ENCODE results near the gene SMIM23.

Gene SMIM23

GRCh38 chr5:171821286-171821685 is 35.7 kb downstream of the SMIM23 start:
- DNase-seq = no peak

- DNase-seq = no peak
Measured at GRCh38 chr5:171823269-171823668, 37.7 kb downstream of the SMIM23 start.

GRCh38 chr5:171825051-171825450 is 39.4 kb downstream of the SMIM23 start:
- DNase-seq = no peak

- no peak for DNase-seq
Measured at GRCh38 chr5:171826132-171826531, 40.5 kb downstream of the SMIM23 start.

GRCh38 chr5:171827162-171827561 is 41.5 kb downstream of the SMIM23 start:
- DNase-seq = no peak

- no peak for DNase-seq
Measured at GRCh38 chr5:171830686-171831085, 45.1 kb downstream of the SMIM23 start.

- no peak for DNase-seq
Measured at GRCh38 chr5:171832775-171833174, 47.2 kb downstream of the SMIM23 start.

- DNase-seq = no peak
Measured at GRCh38 chr5:171834461-171834860, 48.8 kb downstream of the SMIM23 start.

- DNase-seq = no peak
Measured at GRCh38 chr5:171835066-171835465, 49.4 kb downstream of the SMIM23 start.

- no peak for DNase-seq
Measured at GRCh38 chr5:171837522-171837921, 51.9 kb downstream of the SMIM23 start.

- no peak for DNase-seq
Measured at GRCh38 chr5:171838066-171838465, 52.4 kb downstream of the SMIM23 start.

- DNase-seq = no peak
Measured at GRCh38 chr5:171839112-171839511, 53.5 kb downstream of the SMIM23 start.

GRCh38 chr5:171840066-171840465 is 54.4 kb downstream of the SMIM23 start:
- DNase-seq = no peak
